Transverse colon (tissue), 4 donors: Measurements from ENCODE around the gene ACTR8.

Experiments used
- EP300 ChIP-seq: sonication (generic); formaldehyde crosslinking; IDR thresholded peaks from one replicate; pipeline ENCODE4 v1.6.1; 2017; ENCODE audit warnings: antibody characterized with exemption, low read depth
- POLR2A ChIP-seq: fragments of 450-650 bp; IDR thresholded peaks from one replicate; pipeline ENCODE4 v1.6.1; 2016; ENCODE audit warnings: antibody characterized with exemption, mild to moderate bottlenecking, moderate library complexity
- POLR2AphosphoS5 ChIP-seq, 3 donors: sonication (generic); formaldehyde crosslinking; IDR thresholded peaks; one replicate each; pipeline ENCODE4 v1.6.1; 2016; ENCODE audit warnings: antibody characterized with exemption in 3 of 3
- TF ChIP-seq, protein P1 (sequence below), 5 experiments: fragments of 200-600 bp in 3 of 5; fragments of 450-650 bp in 2 of 5; sonication (generic) in 3 of 5; IDR thresholded peaks; 1 replicate in 2 of 5; 2 replicates in 3 of 5; pipeline ENCODE4 v1.5.1; 2016 to 2017; ENCODE audit warnings: antibody characterized with exemption in 5 of 5, inconsistent platforms in 3 of 5, mild to moderate bottlenecking in 2 of 5, moderate library complexity in 1 of 5

DNA sequence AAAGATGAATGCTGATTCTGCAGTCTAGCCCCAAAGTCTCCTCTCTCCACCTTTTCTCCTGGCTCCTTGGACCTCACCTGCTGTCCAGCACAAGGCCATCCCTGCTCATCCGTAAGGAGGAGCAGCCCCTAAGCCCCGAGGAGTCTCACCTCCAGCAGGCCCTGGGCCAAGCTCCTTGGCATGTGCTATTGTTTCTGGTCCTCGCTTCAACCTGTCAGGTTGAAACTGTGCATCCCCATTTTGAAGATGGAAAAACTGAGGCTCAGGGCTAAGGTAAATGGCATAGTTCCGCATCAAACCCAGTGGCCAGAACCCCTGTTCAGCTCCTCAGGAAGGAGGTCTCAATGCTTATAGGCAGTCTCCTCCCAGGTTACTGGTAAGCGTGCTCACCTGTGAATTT lies 61.9 kb downstream of the ACTR8 start:
- TF ChIP-seq, protein P1, sequence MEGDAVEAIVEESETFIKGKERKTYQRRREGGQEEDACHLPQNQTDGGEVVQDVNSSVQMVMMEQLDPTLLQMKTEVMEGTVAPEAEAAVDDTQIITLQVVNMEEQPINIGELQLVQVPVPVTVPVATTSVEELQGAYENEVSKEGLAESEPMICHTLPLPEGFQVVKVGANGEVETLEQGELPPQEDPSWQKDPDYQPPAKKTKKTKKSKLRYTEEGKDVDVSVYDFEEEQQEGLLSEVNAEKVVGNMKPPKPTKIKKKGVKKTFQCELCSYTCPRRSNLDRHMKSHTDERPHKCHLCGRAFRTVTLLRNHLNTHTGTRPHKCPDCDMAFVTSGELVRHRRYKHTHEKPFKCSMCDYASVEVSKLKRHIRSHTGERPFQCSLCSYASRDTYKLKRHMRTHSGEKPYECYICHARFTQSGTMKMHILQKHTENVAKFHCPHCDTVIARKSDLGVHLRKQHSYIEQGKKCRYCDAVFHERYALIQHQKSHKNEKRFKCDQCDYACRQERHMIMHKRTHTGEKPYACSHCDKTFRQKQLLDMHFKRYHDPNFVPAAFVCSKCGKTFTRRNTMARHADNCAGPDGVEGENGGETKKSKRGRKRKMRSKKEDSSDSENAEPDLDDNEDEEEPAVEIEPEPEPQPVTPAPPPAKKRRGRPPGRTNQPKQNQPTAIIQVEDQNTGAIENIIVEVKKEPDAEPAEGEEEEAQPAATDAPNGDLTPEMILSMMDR (IDR thresholded peaks at IDR 0.05), result no peak
- no peak for TF ChIP-seq POLR2A
- no peak for TF ChIP-seq POLR2AphosphoS5 (IDR thresholded peaks at IDR 0.05)
- no peak for TF ChIP-seq EP300
